K562 (cell line): ENCODE results near the gene ZNF593OS. TPM values are rescaled to one million over a fixed set of nuclear protein-coding genes. Genes with fewer than 3 reads are reported as not detected.

Source experiments
- ARHGAP35 ChIP-seq: fragments of 450-650 bp; IDR thresholded peaks from 2 replicates; pipeline ENCODE4 v1.6.1; 2018; ENCODE audit not compliant: partially characterized antibody
- BRD4 ChIP-seq: fragments of 200-600 bp; sonication (generic); IDR thresholded peaks from 2 replicates; pipeline ENCODE4 v1.6.1; 2017; ENCODE audit warnings: inconsistent platforms
- CEBPB ChIP-seq: fragments of 450-650 bp; IDR thresholded peaks from 2 replicates; pipeline ENCODE4 v1.6.1; 2016; ENCODE audit warnings: missing genetic modification characterization, missing compliant biosample characterization
- CTCF ChIP-seq, 3 experiments: IDR thresholded peaks in 2 of 3; conservative IDR thresholded peaks in 1 of 3; 2 replicates each; pipeline ENCODE4 v1.5.1; 2011 to 2012; ENCODE audit warnings: low read length in 3 of 3, mild to moderate bottlenecking in 3 of 3, control low read depth in 2 of 3, improper control_type of control experiment in 1 of 3, inconsistent platforms in 1 of 3, low read depth in 1 of 3, mixed read lengths in 1 of 3, moderate library complexity in 1 of 3; ENCODE audit not compliant: insufficient read depth in 2 of 3
- ILK ChIP-seq: fragments of 450-650 bp; IDR thresholded peaks from 2 replicates; pipeline ENCODE4 v1.6.1; 2016; ENCODE audit warnings: missing genetic modification characterization, low read depth, mild to moderate bottlenecking, missing compliant biosample characterization, moderate library complexity, borderline replicate concordance
- KDM2B ChIP-seq: fragments of 250-450 bp; sonication (Bioruptor Pico); IDR thresholded peaks from 2 replicates; pipeline ENCODE4 v1.8.0; 2021; ENCODE audit warnings: mild to moderate bottlenecking, moderate library complexity
- POU5F1 ChIP-seq: fragments of 150-350 bp; IDR thresholded peaks from 2 replicates; pipeline ENCODE4 v1.6.1; 2014; ENCODE audit warnings: borderline replicate concordance, low read length, low read depth, mild to moderate bottlenecking; ENCODE audit not compliant: partially characterized antibody
- PTTG1 ChIP-seq: fragments of 450-650 bp; IDR thresholded peaks from 2 replicates; pipeline ENCODE4 v1.6.1; 2016; ENCODE audit warnings: low read depth, mild to moderate bottlenecking, missing genetic modification characterization, missing compliant biosample characterization
- TAF7 ChIP-seq: fragments of 450-650 bp; IDR thresholded peaks from 2 replicates; pipeline ENCODE4 v1.6.1; 2016; ENCODE audit warnings: missing genetic modification characterization, missing compliant biosample characterization
- ZBTB1 ChIP-seq: sonication (generic); formaldehyde crosslinking; IDR thresholded peaks from 2 replicates; pipeline ENCODE4 v1.8.1; 2023; ENCODE audit warnings: missing genetic modification reagents, low read depth, mild to moderate bottlenecking, borderline replicate concordance
- ZNF165 ChIP-seq: fragments of 250-450 bp; sonication (Bioruptor Pico); IDR thresholded peaks from 2 replicates; pipeline ENCODE4 v1.4.0; 2020; ENCODE audit warnings: borderline replicate concordance
- ZNF592 ChIP-seq: fragments of 450-650 bp; IDR thresholded peaks from 2 replicates; pipeline ENCODE4 v1.6.1; 2017; ENCODE audit warnings: antibody characterized with exemption, mild to moderate bottlenecking
- polyA plus RNA-seq, 8 experiments: library from polyadenylated mRNA; depleted of rRNA in 4 of 8; stranded (reverse) in 5 of 8; unstranded in 3 of 8; fragments of >200 nt; fragmentation: Nextera tagmentation in 2 of 8; fragmentation: Illumina TruSeq in 1 of 8; extraction: Ambion mirVana in 2 of 8; extraction: Trizol in 1 of 8; gene quantifications; 2 replicates each; pipeline versions ENCODE4 v1.2.1 to v1.2.3, GENCODE V29; 2011 to 2014; ENCODE audit warnings: inconsistent platforms in 1 of 8, missing spikeins in 1 of 8
- total RNA-seq, 7 experiments: library from RNA; depleted of rRNA in 6 of 7; stranded (reverse); fragments of >200 nt in 6 of 7; fragmentation: Illumina TruSeq in 2 of 7; extraction: Trizol in 2 of 7; gene quantifications; 2 replicates each; pipeline versions ENCODE4 v1.2.1 to v1.2.3, GENCODE V29; 2011 to 2021; ENCODE audit warnings: low replicate concordance in 1 of 7
- TF ChIP-seq, protein P1 (sequence below): fragments of 250-450 bp; sonication (Bioruptor Pico); IDR thresholded peaks from 2 replicates; pipeline ENCODE4 v1.5.0; 2020; ENCODE audit warnings: mild to moderate bottlenecking

The ZNF593OS gene
- total and polyA plus RNA-seq, 9 of the 15 experiments (the other 6 are each of a cell fraction or from before 2014, with no cell fraction given), result 0.24 to 0.27 TPM; not detected in 7

- TF ChIP-seq CTCF (IDR thresholded peaks at IDR 0.05 in 2 of 3, conservative IDR thresholded peaks at IDR 0.05 in 1 of 3; ENCODE audit: insufficient read depth in 2 of 3, low read depth in 1 of 3, low read length in 3 of 3) (peak; percentile 96 to 99 (median 98)), PTTG1 (tag) (no peak), TAF7 (peak; percentile 63; the same call in 1 of the 2 replicates), CEBPB (tag) (no peak), BRD4 (peak; percentile 93; the same call in 1 of the 2 replicates), ILK (tag) (no peak), ZNF592 (peak; percentile 63), ARHGAP35 (no peak), ZNF165 (no peak), ZBTB1 (peak; percentile 73; the same call in 1 of the 2 replicates), POU5F1 (peak; percentile 20), KDM2B (CRISPR knock-in tag) (no peak)
- TF ChIP-seq, protein P1, sequence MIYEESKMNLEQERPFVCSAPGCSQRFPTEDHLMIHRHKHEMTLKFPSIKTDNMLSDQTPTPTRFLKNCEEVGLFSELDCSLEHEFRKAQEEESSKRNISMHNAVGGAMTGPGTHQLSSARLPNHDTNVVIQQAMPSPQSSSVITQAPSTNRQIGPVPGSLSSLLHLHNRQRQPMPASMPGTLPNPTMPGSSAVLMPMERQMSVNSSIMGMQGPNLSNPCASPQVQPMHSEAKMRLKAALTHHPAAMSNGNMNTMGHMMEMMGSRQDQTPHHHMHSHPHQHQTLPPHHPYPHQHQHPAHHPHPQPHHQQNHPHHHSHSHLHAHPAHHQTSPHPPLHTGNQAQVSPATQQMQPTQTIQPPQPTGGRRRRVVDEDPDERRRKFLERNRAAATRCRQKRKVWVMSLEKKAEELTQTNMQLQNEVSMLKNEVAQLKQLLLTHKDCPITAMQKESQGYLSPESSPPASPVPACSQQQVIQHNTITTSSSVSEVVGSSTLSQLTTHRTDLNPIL (CRISPR knock-in tag), result peak; percentile 58; the same call in 1 of the 2 replicates
These were observed 1.8 kb downstream of the ZNF593OS start, which contains the start of gene ZNF593 (continued) for GRCh38 chr1:26169669-26170471.
